A673 (cell line): Measurements from ENCODE around the gene MRPL14.

ENCODE experiments used
- CTCF ChIP-seq: fragments of 300-800, 200-600 bp; sonication (generic); conservative IDR thresholded peaks from 2 replicates; pipeline ENCODE4 v1.5.1; 2017; ENCODE audit warnings: low read depth, mild to moderate bottlenecking, antibody characterized with exemption, low read length, moderate library complexity, mixed read lengths
- EZH2 ChIP-seq: fragments of 200-600 bp; sonication (generic); IDR thresholded peaks from 2 replicates; pipeline ENCODE4 v1.6.1; 2017; ENCODE audit warnings: borderline replicate concordance, low read depth, mild to moderate bottlenecking, mixed read lengths, antibody characterized with exemption, low read length; ENCODE audit not compliant: poor library complexity, severe bottlenecking

DNA sequence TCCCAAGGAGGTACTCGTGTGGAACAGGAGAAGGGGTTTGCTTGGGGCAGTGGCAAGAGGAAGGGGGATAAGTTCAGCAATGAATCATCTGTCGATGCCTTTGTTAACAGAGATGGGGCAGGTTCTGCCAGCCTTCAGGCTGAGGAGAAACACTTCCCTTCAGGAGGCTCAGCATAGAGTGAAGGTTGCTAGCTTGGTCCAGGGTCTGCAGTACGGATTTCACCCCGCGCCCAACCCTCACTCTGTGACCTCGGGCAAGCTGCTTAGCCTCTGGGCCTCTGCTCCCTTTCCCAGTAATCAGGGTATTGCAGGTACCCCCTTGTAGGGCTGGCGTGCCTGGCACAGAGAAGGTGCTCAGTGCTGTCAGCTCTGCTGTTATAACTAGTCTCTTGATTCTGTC is 38.9 kb upstream of the MRPL14 start:
- TF ChIP-seq CTCF (no peak), EZH2 (no peak)
